ENCODE data around the gene CCDC169. TPM values are rescaled to one million over a fixed set of nuclear protein-coding genes. Genes with fewer than 3 reads are reported as not detected.

The CCDC169 gene
- total RNA-seq, 1 experiment from 2014 or later: not detected

GRCh38 chr13:36190771-36191170, 106.8 kb downstream of the CCDC169 start:
- Histone ChIP-seq H3K36me3 (ENCODE audit: control insufficient read depth in 1 of 2, insufficient read depth in 2 of 2, low read length in 2 of 2) (no peaks in the 10 kb centered on the region), H3K4me1 (ENCODE audit: control insufficient read depth in 1 of 2, insufficient read depth in 2 of 2, low read length in 2 of 2) (no peaks in the 10 kb centered on the region), H3K27me3 (ENCODE audit: insufficient read depth, low read length) (no peaks in the 10 kb centered on the region), H2AFZ (ENCODE audit: low read depth, low read length, poor library complexity, severe bottlenecking) (no peak overlapping the region), H3K9ac (ENCODE audit: low read length) (no peak overlapping the region), H3K4me2 (ENCODE audit: low read length) (no peak overlapping the region), H3K9me3 (ENCODE audit: control insufficient read depth in 1 of 2, insufficient read depth in 1 of 2, low read depth in 1 of 2, low read length in 2 of 2) (peaks cover 0 to 13% of the 10 kb centered on the region in 2 experiments; a peak in 3 of 4 replicates), H4K20me1 (ENCODE audit: insufficient read depth) (no peaks in the 10 kb centered on the region), H3K27ac (ENCODE audit: low read depth, low read length) (no peak overlapping the region), H3K79me2 (ENCODE audit: insufficient read depth, low read length) (no peaks in the 10 kb centered on the region), H3K4me3 (replicated peaks in 1 of 2; ENCODE audit: low read depth in 1 of 2, low read length in 2 of 2) (no peak overlapping the region), H3K9me2 (ENCODE audit: insufficient read depth) (no peaks in the 10 kb centered on the region)
- POLR2A ChIA-PET: no interaction called here
- no peak for ATAC-seq
- RAD21 ChIA-PET (ENCODE audit: low non-redundant PET in 1 of 2, low total read pairs in 2 of 2, uncharacterized antibody in 2 of 2, unreplicated experiment in 2 of 2): no interaction called here
- BruUV-seq (replicated peaks): no TSS peak
- intact Hi-C loops (cut with micrococcal nuclease): no loop called here
- DNase-seq (ENCODE audit: low read depth, low spot score): no peak
- CTCF ChIA-PET: no interaction called here
- TF ChIP-seq POLR2AphosphoS5 (IDR thresholded peaks at IDR 0.05; ENCODE audit: low read depth, low read length) (no peak), SRF (IDR thresholded peaks at IDR 0.05; ENCODE audit: low read depth) (no peak), MAX (IDR thresholded peaks at IDR 0.05) (no peak), ZNF274 (IDR thresholded peaks at IDR 0.05; ENCODE audit: low read depth, low read length) (no peak), FOSL1 (IDR thresholded peaks at IDR 0.05; ENCODE audit: low read depth) (no peak), JUND (IDR thresholded peaks at IDR 0.05) (no peak), RAD21 (IDR thresholded peaks at IDR 0.05; ENCODE audit: low read depth) (no peak), EZH2phosphoT487 (IDR thresholded peaks at IDR 0.05; ENCODE audit: borderline replicate concordance) (no peak), EZH2 (IDR thresholded peaks at IDR 0.05) (no peak), EGR1 (IDR thresholded peaks at IDR 0.05; ENCODE audit: low read depth) (no peak), ZBTB33 (IDR thresholded peaks at IDR 0.05; ENCODE audit: extremely low read depth, insufficient replicate concordance, low read length) (no peak)
- TF ChIP-seq, protein P1, sequence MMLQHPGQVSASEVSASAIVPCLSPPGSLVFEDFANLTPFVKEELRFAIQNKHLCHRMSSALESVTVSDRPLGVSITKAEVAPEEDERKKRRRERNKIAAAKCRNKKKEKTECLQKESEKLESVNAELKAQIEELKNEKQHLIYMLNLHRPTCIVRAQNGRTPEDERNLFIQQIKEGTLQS (IDR thresholded peaks at IDR 0.05): no peak
- TF ChIP-seq, protein P2, sequence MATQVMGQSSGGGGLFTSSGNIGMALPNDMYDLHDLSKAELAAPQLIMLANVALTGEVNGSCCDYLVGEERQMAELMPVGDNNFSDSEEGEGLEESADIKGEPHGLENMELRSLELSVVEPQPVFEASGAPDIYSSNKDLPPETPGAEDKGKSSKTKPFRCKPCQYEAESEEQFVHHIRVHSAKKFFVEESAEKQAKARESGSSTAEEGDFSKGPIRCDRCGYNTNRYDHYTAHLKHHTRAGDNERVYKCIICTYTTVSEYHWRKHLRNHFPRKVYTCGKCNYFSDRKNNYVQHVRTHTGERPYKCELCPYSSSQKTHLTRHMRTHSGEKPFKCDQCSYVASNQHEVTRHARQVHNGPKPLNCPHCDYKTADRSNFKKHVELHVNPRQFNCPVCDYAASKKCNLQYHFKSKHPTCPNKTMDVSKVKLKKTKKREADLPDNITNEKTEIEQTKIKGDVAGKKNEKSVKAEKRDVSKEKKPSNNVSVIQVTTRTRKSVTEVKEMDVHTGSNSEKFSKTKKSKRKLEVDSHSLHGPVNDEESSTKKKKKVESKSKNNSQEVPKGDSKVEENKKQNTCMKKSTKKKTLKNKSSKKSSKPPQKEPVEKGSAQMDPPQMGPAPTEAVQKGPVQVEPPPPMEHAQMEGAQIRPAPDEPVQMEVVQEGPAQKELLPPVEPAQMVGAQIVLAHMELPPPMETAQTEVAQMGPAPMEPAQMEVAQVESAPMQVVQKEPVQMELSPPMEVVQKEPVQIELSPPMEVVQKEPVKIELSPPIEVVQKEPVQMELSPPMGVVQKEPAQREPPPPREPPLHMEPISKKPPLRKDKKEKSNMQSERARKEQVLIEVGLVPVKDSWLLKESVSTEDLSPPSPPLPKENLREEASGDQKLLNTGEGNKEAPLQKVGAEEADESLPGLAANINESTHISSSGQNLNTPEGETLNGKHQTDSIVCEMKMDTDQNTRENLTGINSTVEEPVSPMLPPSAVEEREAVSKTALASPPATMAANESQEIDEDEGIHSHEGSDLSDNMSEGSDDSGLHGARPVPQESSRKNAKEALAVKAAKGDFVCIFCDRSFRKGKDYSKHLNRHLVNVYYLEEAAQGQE (IDR thresholded peaks at IDR 0.05; ENCODE audit: low read depth): no peak
